ENCODE measurements around the gene ADARB1.

ADARB1 gene

GRCh38 chr21:45243603-45244002 lies 169.2 kb downstream of the ADARB1 start:
- no peak for DNase-seq

- no peak for DNase-seq
These were observed 170.5 kb downstream of the ADARB1 start for GRCh38 chr21:45244799-45245340.

- DNase-seq = no peak
These were observed 172.3 kb downstream of the ADARB1 start for GRCh38 chr21:45246386-45247320.

- DNase-seq = no peak
These were observed 174.0 kb downstream of the ADARB1 start for GRCh38 chr21:45248301-45248892.

GRCh38 chr21:45248893-45249381 lies 174.6 kb downstream of the ADARB1 start:
- no peak for DNase-seq

- no peak for DNase-seq
These were observed 175.2 kb downstream of the ADARB1 start for GRCh38 chr21:45249626-45250025.

- DNase-seq = no peak
These were observed 175.9 kb downstream of the ADARB1 start for GRCh38 chr21:45250272-45250671.

- DNase-seq = no peak
These were observed 176.7 kb downstream of the ADARB1 start for GRCh38 chr21:45250914-45251634.

GRCh38 chr21:45251635-45252447 lies 177.5 kb downstream of the ADARB1 start:
- DNase-seq = no peak

GRCh38 chr21:45252448-45252925 lies 178.1 kb downstream of the ADARB1 start:
- DNase-seq = no peak

- no peak for DNase-seq
These were observed 178.8 kb downstream of the ADARB1 start for GRCh38 chr21:45253180-45253579.

GRCh38 chr21:45253633-45254459 lies 179.5 kb downstream of the ADARB1 start:
- DNase-seq = no peak

GRCh38 chr21:45254460-45254930 lies 180.1 kb downstream of the ADARB1 start:
- no peak for DNase-seq

GRCh38 chr21:45255381-45256020 lies 181.1 kb downstream of the ADARB1 start:
- DNase-seq = no peak

GRCh38 chr21:45256021-45256911 lies 181.9 kb downstream of the ADARB1 start:
- no peak for DNase-seq

GRCh38 chr21:45256912-45257672 lies 182.7 kb downstream of the ADARB1 start:
- DNase-seq = no peak

- no peak for DNase-seq
These were observed 183.4 kb downstream of the ADARB1 start for GRCh38 chr21:45257673-45258341.

- DNase-seq = no peak
These were observed 184.1 kb downstream of the ADARB1 start for GRCh38 chr21:45258466-45258865.

All from NCI-H2081 treated with DMSO at 0.1 percent for 48 hours (cell line).